DMS53 (cell line): Measurements from ENCODE around the gene CITED2.
A peak's percentile ranks its signal among the peaks of the same experiment; 100 is the strongest.

Source experiments
- DNase-seq: peaks from one replicate; lab custom pipeline; 2025; lab: John Stamatoyannopoulos, UW

Gene CITED2

GRCh38 chr6:139330306-139330705 lies 44.1 kb downstream of the CITED2 start:
- DNase-seq, result no peak

GRCh38 chr6:139329224-139329623 lies 45.2 kb downstream of the CITED2 start:
- no peak for DNase-seq

- DNase-seq, result no peak
Measured at GRCh38 chr6:139327038-139327437, 47.4 kb downstream of the CITED2 start.

- DNase-seq, result no peak
Measured at GRCh38 chr6:139325686-139326085, 48.8 kb downstream of the CITED2 start.

- no peak for DNase-seq
Measured at GRCh38 chr6:139325125-139325524, 49.3 kb downstream of the CITED2 start.

GRCh38 chr6:139324301-139324555 lies 50.2 kb downstream of the CITED2 start:
- no peak for DNase-seq

- DNase-seq, result peak; percentile 40
Measured at GRCh38 chr6:139323511-139324300, 50.7 kb downstream of the CITED2 start.
